Measurements from ENCODE around the gene SDHAF4.
"Not testable (repeated sequence)": the region's sequence is repeated elsewhere in the genome, so short reads cannot be mapped to it uniquely, and the experiment has no call there.

SDHAF4 gene

GRCh38 chr6:70593118-70593486 is 26.4 kb downstream of the SDHAF4 start:
- DNase-seq: no peak

- no peak for DNase-seq
Observed at GRCh38 chr6:70599187-70599586, 32.5 kb downstream of the SDHAF4 start.

- no peak for DNase-seq
Observed at GRCh38 chr6:70601014-70601413, 34.3 kb downstream of the SDHAF4 start.

DNA sequence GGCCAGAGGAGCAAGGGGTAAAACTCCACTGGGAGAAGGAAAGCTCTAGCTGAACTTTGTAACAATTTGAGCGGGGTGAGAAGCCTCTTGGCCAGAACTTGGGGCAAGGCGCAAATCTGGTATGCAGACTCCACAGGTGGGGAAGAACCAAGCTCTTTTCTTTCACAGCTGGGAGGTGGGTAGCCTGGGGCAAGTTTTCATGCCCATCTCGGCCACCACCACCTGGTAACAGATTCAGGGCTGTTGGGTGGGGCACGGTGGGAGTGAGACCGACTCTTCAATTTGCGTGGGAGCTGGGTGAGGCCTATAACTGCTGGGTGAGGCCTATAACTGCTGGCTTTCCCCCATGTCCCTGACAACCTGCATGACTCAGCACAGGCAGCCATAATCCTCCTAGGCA is 37.5 kb downstream of the SDHAF4 start:
- no peak for DNase-seq

DNA sequence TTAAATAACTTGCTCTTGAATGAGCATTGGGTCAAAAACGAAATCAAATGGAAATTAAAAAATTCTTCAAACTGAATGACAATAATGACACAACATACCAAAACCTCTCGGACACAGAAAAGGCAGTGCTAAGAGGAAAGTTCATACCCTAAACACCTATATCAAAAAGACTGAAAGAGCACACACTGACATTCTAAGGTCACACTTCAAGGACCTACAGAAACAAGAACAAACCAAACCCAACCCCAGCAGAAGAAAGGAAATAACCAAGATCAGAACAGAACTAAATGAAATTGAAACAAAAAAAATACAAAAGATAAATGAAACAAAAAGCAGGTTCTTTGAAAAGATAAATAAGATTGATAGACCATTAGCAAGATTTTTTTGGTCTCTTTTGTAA is 40.6 kb downstream of the SDHAF4 start:
- peak in 1 of 6 experiments; percentile 1 for DNase-seq

GRCh38 chr6:70609181-70609580 is 42.5 kb downstream of the SDHAF4 start:
- not testable (repeated sequence) for DNase-seq

GRCh38 chr6:70616728-70617260 is 50.1 kb downstream of the SDHAF4 start:
- no peak for DNase-seq

GRCh38 chr6:70620746-70621145 is 54.0 kb downstream of the SDHAF4 start:
- DNase-seq: no peak

DNA sequence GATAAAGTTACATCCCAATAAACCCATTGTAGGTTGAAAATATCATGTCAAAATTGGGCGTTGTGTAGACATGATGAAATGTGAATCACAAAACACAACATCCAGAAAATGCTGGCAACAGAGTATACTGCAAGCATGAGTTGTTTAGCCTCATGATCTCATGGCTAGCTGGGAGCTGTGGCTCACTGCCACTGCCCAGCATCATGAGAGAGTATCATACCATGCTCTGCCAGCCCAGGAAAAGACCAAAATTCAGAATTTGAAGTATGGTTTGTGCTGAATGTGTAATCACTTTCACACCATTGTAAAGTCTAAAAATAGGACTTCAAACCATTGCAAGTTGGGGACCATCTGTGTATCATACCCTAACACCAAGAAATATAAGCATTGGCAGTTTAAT is 55.7 kb downstream of the SDHAF4 start:
- no peak for DNase-seq

DNA sequence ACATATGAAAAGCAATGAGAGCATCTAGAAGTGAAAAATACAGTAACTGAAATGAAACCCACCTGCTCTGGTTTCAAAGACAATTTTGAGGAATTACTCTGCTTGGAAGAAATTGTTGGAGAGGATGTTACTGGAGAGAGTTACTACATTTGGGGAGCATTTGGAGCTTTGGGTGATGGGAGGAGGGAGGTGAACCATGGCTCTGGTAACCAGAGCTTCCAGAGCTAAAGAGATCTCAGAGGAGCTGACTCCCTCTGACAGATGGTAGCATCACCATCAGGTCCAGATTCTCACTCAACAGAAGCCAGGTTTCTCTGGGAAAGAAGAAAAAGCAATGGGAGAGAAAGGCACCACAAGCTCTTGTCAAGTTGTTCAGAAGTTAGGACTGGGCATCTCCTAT is 58.7 kb downstream of the SDHAF4 start:
- no peak for DNase-seq

DNA sequence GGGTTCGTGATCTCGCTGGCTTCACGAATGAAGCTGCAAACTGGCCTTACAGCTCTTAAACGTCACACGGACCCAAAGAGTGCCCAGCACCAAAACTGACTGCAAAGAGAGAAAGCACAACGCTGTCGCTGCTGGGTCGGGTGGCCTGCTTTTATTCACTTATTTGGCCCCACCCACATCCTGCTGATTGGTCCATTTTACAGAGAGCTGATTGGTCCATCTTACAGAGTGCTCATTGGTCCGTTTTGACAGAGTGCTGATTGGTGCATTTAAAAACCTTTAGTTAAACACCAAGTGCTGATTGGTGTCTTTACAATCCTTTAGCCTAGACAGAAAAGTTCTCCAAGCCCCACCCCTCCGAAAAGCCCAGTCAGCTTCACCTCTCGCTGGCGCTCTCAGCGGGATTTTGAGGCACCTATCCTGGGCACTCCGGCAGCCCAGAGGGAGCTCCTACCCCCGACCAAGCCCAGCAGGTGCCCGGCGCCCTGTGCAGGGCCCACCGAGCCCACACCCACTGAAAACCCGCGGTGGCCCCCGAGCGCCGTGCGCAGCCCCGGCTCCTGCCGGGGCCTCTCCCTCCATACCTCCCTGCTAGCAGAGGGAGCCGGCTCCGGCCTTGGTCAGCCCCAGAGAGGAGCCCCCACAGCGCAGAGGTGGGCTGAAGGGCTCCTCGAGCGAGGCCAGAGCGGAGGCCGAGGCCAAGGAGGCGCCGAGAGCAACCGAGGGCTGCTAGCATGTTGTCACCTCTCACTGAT is 60.9 kb downstream of the SDHAF4 start:
- no peak for DNase-seq

- no peak for DNase-seq
Observed at GRCh38 chr6:70629929-70630328, 63.2 kb downstream of the SDHAF4 start.

DNA sequence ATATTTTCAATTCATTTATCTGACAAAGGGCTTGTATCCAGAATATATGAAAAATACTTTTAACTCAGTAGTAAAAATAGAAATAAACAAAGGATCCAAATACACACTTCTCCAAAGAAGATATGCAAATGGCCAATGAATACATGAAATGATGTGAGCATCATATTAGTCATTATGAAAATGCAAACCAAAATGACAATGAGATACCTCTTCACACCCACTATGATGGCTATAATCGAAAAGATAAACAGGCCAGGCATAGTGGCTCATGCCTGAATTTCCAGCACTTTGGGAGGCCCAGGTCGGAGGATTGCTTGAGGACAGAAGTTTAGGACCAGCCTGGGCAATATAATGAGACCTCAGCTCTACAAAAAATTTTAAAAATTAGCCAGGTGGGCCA is 67.1 kb downstream of the SDHAF4 start:
- DNase-seq: no peak

DNA sequence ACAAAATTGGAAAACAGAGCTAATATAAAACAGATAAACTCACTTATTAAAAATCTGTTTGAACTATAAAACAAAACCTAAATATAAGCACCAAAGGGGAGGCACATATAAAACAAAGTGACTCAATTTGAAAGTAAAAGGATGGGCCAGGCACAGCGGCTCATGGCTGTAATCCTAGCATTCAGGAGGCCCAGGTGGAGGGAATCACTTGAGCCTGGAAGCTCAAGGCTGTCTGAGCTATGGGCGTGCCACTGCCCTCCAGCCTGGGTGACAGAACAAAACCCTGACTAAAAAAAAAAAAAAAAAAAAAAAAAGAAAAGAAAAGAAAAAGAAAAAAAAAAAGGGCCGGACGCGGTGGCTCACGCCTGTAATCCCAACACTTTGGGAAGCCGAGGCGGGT is 69.9 kb downstream of the SDHAF4 start:
- DNase-seq: no peak

DNA sequence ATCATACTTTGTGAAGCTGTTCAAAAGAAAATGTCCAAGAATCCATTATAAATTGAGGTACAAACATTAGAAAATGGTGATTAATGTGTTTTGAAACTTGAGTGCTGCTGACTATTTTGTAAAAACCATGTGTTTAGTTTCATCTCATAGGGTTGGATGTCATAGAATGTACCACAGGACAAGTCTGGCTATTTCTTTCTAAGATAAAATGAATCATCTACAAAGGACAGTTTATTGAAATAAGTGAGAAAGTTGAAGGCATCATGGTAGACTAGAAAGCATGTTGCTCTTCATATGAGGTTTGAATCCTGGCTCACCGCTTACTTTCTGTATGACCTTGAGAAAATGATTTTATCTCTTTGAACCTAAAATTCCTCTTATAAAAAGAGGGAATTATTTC is 71.7 kb downstream of the SDHAF4 start:
- DNase-seq: no peak

Measured in stimulated activated naive CD4-positive, alpha-beta T cell (primary cell).